ENCODE data around the gene RACGAP1. TPM values are rescaled to one million over a fixed set of nuclear protein-coding genes. Genes with fewer than 3 reads are reported as not detected.

The RACGAP1 gene
- total and polyA plus RNA-seq, 2 of the 4 experiments (the other 2 are of a cell fraction): 37.9 to 110 TPM

DNA sequence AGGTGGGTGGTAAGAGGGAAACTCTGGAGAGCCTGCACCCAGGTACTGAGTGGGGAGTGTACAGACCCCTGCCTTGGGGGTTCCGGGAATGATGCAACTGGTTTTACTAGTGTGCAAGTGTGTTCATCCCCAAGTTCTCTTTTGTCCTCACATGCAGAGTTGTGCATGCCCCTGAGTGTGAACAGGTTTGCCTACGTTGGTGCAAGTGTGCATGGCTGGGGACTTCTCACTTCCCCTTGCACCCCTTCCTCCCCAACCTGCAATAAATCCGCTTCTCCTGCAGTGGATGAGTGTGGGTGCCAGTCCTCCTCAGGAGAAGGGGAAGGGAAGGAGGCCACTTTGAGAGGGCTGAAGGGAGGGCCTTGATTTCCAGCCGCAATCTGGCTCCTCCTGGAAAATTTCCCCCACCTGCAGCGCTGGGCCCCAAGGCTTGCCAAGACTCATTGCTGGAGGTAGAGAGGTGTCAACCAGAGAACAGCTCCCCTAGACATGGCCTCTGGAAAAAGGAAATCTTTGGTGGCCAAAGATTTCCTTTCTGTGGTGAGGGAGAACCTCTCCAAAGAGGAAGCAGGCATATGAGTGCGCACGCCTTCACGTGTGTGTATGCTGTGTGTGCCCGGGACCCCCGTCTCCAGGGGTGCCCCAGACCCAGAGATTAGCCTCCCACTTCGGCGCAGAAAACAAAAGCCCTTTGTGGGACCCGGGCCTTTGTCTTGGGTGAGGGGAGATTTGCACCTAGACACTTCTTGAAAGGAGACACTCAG, 69.2 kb downstream of the RACGAP1 start:
- Histone ChIP-seq H3K4me2 (ENCODE audit: low read depth, low read length) (no peak overlapping the region), H4K20me1 (ENCODE audit: insufficient read depth, low read length) (no peaks in the 10 kb centered on the region), H4K5ac (ENCODE audit: low read depth, low read length) (no peak overlapping the region), H2BK20ac (ENCODE audit: low read depth, low read length) (no peak overlapping the region), H2AK9ac (replicated peaks; ENCODE audit: low read depth, low read length, poor library complexity) (no peak overlapping the region), H3K9ac (ENCODE audit: low read depth, low read length) (no peak overlapping the region), H2AK5ac (ENCODE audit: low read depth, low read length) (no peak overlapping the region), H2BK15ac (ENCODE audit: low read depth, low read length) (no peak overlapping the region), H3K36me3 (ENCODE audit: control insufficient read depth, insufficient read depth, low read length) (no peaks in the 10 kb centered on the region), H2BK120ac (ENCODE audit: low read depth, low read length) (no peak overlapping the region), H3K4me3 (ENCODE audit: insufficient read depth, low read depth, low read length) (no peak overlapping the region), H3K56ac (ENCODE audit: extremely low read depth, insufficient read depth, low read length) (no peak overlapping the region), H3K23ac (ENCODE audit: low read depth, low read length) (no peak overlapping the region), H3K9me3 (ENCODE audit: control insufficient read depth, insufficient read depth, low read length) (no peaks in the 10 kb centered on the region; the same call in 1 of the 2 replicates), H3K27ac (ENCODE audit: insufficient read depth, low read length) (no peak overlapping the region), H4K91ac (ENCODE audit: insufficient read depth, low read depth, low read length) (no peak overlapping the region), H2AFZ (replicated peaks; ENCODE audit: low read length, poor library complexity) (no peak overlapping the region), H3K14ac (replicated peaks; ENCODE audit: low read depth, low read length) (no peak overlapping the region), H3K79me1 (ENCODE audit: low read depth in 1 of 2, low read length in 2 of 2) (no peaks in the 10 kb centered on the region), H2BK5ac (ENCODE audit: low read depth, low read length, poor library complexity, severe bottlenecking) (no peak overlapping the region), H3K4ac (ENCODE audit: low read depth, low read length) (no peak overlapping the region), H3K9me1 (ENCODE audit: insufficient read depth, low read length) (no peaks in the 10 kb centered on the region), H3K4me1 (ENCODE audit: control insufficient read depth, insufficient read depth, low read length) (no peaks in the 10 kb centered on the region), H3K18ac (ENCODE audit: low read depth, low read length) (no peak overlapping the region), H4K8ac (ENCODE audit: low read depth in 2 of 2, low read length in 2 of 2) (no peak overlapping the region), H3K27me3 (ENCODE audit: control insufficient read depth, insufficient read depth, low read length) (peaks cover 94% of the 10 kb centered on the region)
- ATAC-seq (ENCODE audit: low read depth) (no peak), DNase-seq (no peak)
- TF ChIP-seq FOS (IDR thresholded peaks at IDR 0.05; ENCODE audit: low read depth, low read length) (no peak), BHLHE40 (IDR thresholded peaks at IDR 0.05; ENCODE audit: low read depth, low read length) (no peak), RCOR1 (IDR thresholded peaks at IDR 0.05; ENCODE audit: insufficient replicate concordance, low read length) (no peak), MAZ (IDR thresholded peaks at IDR 0.05; ENCODE audit: borderline replicate concordance, low read depth, low read length) (no peak), MAFK (IDR thresholded peaks at IDR 0.05; ENCODE audit: low read depth, low read length) (no peak), RAD21 (IDR thresholded peaks at IDR 0.05; ENCODE audit: low read length) (no peak), SMC3 (IDR thresholded peaks at IDR 0.05; ENCODE audit: low read depth, low read length) (no peak), CHD1 (IDR thresholded peaks at IDR 0.05; ENCODE audit: low read depth, low read length) (no peak), RFX5 (IDR thresholded peaks at IDR 0.05; ENCODE audit: low read depth, low read length) (no peak), NFE2L2 (IDR thresholded peaks at IDR 0.05; ENCODE audit: low read depth, low read length) (no peak), CTCF (conservative IDR thresholded peaks at IDR 0.05; ENCODE audit: low read depth, low read length) (no peak), CEBPB (IDR thresholded peaks at IDR 0.05; ENCODE audit: low read depth, low read length) (no peak), MXI1 (IDR thresholded peaks at IDR 0.05; ENCODE audit: borderline replicate concordance, low read depth, low read length) (no peak), POLR2A (IDR thresholded peaks at IDR 0.05; ENCODE audit: low read depth, low read length) (no peak)
- TF ChIP-seq, protein P1, sequence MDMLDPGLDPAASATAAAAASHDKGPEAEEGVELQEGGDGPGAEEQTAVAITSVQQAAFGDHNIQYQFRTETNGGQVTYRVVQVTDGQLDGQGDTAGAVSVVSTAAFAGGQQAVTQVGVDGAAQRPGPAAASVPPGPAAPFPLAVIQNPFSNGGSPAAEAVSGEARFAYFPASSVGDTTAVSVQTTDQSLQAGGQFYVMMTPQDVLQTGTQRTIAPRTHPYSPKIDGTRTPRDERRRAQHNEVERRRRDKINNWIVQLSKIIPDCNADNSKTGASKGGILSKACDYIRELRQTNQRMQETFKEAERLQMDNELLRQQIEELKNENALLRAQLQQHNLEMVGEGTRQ (IDR thresholded peaks at IDR 0.05; ENCODE audit: low read depth, low read length): no peak
- TF ChIP-seq, protein P2, sequence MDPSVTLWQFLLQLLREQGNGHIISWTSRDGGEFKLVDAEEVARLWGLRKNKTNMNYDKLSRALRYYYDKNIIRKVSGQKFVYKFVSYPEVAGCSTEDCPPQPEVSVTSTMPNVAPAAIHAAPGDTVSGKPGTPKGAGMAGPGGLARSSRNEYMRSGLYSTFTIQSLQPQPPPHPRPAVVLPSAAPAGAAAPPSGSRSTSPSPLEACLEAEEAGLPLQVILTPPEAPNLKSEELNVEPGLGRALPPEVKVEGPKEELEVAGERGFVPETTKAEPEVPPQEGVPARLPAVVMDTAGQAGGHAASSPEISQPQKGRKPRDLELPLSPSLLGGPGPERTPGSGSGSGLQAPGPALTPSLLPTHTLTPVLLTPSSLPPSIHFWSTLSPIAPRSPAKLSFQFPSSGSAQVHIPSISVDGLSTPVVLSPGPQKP (IDR thresholded peaks at IDR 0.05; ENCODE audit: borderline replicate concordance, low read depth, low read length): no peak
- no CpG with 5 or more reads among the region's 13 CpGs for WGBS, 2 experiments (ENCODE audit: extremely low coverage in 2 of 2, insufficient read length in 1 of 2)
- in situ Hi-C loops (cut with MboI; ENCODE audit: low sequenced_read_pairs) (no loop called here), dilution Hi-C loops (cut with HindIII; ENCODE audit: low sequenced_read_pairs, unreplicated experiment) (no loop called here), intact Hi-C loops (cut with micrococcal nuclease) (no loop called here)
- POLR2A ChIA-PET (ENCODE audit: unreplicated experiment): no interaction called here
- BruUV-seq (replicated peaks): no TSS peak
- CTCF ChIA-PET: no interaction called here

Measured in IMR-90 (cell line).